ENCODE results near the gene LRRN2. TPM values are rescaled to one million over a fixed set of nuclear protein-coding genes. Genes with fewer than 3 reads are reported as not detected.
A peak's percentile ranks its signal among the peaks of the same experiment; 100 is the strongest.

The LRRN2 gene
- total and polyA plus RNA-seq, 2 experiments from 2014 or later = 0.74 to 2.6 TPM

- peaks cover 2% of the 10 kb centered on the region; the same call in 1 of the 3 replicates for H3K9me3 Mint-ChIP-seq
- H3K36me3 ChIP-seq (ENCODE audit: insufficient read depth) = no peaks in the 10 kb centered on the region
- H3K4me2 ChIP-seq = peak overlapping the region; percentile 70
- H3K36me3 Mint-ChIP-seq (ENCODE audit: low read depth) = no peaks in the 10 kb centered on the region
- peak overlapping the region; percentile 2; the same call in 1 of the 2 replicates for H3K4me3 ChIP-seq
- peaks cover 3% of the 10 kb centered on the region; the same call in 1 of the 2 replicates for H3K9me2 ChIP-seq (ENCODE audit: insufficient read depth)
- ATAC-seq = no peak
- DNase-seq (ENCODE audit: low spot score) = no peak
- H3K27ac Mint-ChIP-seq = no peak overlapping the region
- H3K4me3 Mint-ChIP-seq = peak overlapping the region; percentile 39; the same call in 2 of the 3 replicates
- H4K20me1 ChIP-seq (replicated peaks; ENCODE audit: insufficient read depth) = no peaks in the 10 kb centered on the region
- no peak overlapping the region for H2AFZ ChIP-seq
- H3K27me3 Mint-ChIP-seq (ENCODE audit: insufficient read depth, low read depth, poor library complexity) = peaks cover 24% of the 10 kb centered on the region
- H3K79me2 ChIP-seq (replicated peaks; ENCODE audit: insufficient read depth) = no peaks in the 10 kb centered on the region
- H3K4me1 ChIP-seq (ENCODE audit: insufficient read depth) = peaks cover 93% of the 10 kb centered on the region
- TF ChIP-seq NANOG (IDR thresholded peaks at IDR 0.05; ENCODE audit: borderline replicate concordance) = no peak
- TF ChIP-seq EZH2phosphoT487 (IDR thresholded peaks at IDR 0.05; ENCODE audit: unreplicated experiment) = no peak
- TF ChIP-seq CREB1 (CRISPR knock-in tag; IDR thresholded peaks at IDR 0.05; ENCODE audit: low read depth) = no peak
- TF ChIP-seq REST (IDR thresholded peaks at IDR 0.05; ENCODE audit: unreplicated experiment) = no peak
- TF ChIP-seq ETS1 (IDR thresholded peaks at IDR 0.05) = no peak
- TF ChIP-seq ZNF331 (CRISPR knock-in tag; IDR thresholded peaks at IDR 0.05; ENCODE audit: low read depth) = no peak
- no peak for TF ChIP-seq POLR2AphosphoS5 (IDR thresholded peaks at IDR 0.05; ENCODE audit: low read depth)
- no peak for TF ChIP-seq ZNF114 (CRISPR knock-in tag; IDR thresholded peaks at IDR 0.05)
- no peak for TF ChIP-seq EZH2 (IDR thresholded peaks at IDR 0.05; ENCODE audit: low read depth, unreplicated experiment)
- no peak for TF ChIP-seq CTCF (conservative IDR thresholded peaks at IDR 0.05; ENCODE audit: low read depth in 2 of 2)
- no peak overlapping the region for H3K27ac ChIP-seq (ENCODE audit: low read depth)
- H3F3A ChIP-seq (replicated peaks; ENCODE audit: low read depth) = peaks cover 11% of the 10 kb centered on the region; the same call in 1 of the 2 replicates
- H3K4me1 Mint-ChIP-seq = peaks cover 85% of the 10 kb centered on the region
- 0 out of 2 replicates have a peak, but pooled peaks cover 5% of the 10 kb centered on the region for H3K27me3 ChIP-seq (ENCODE audit: insufficient read depth)
These were observed 110.0 kb downstream of the LRRN2 start for GRCh38 chr1:204575221-204576190.

All from GM23338 (cell line).